GM21423 (cell line): ENCODE results near the gene ZP2.
"Not testable (repeated sequence)": the region's sequence is repeated elsewhere in the genome, so short reads cannot be mapped to it uniquely, and the experiment has no call there.

Source experiments
- ATAC-seq: cut with Tn5 transposase; IDR thresholded peaks from one replicate; pipeline ENCODE4 v1.9.1; 2021; ENCODE audit warnings: mild to moderate bottlenecking, moderate library complexity; ENCODE audit not compliant: unreplicated experiment

Gene ZP2

DNA sequence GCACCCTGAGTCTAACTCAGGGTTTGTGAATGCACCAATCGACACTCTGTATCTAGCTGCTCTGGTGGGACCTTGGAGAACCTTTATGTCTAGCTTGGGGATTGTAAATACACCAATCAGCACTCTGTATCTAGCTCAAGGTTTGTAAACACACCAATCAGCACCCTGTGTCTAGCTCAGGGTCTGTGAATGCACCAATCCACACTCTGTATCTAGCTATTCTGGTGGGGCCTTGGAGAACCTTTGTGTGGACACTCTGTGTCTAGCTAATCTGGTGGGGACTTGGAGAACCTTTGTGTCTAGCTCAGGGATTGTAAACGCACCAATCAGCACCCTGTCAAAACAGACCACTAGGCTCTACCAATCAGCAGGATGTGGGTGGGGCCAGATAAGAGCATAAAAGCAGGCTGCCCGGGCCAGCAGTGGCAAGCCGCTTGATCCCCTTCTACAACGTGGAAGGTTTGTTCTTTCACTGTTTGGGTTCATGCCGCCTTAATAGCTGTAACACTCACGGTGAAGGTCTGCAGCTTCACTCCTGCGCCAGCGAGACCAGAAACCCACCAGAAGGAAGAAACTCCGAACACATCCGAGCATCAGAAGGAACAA lies 58.1 kb downstream of the ZP2 start:
- not testable (repeated sequence) for ATAC-seq

- ATAC-seq = not testable (repeated sequence)
Observed at GRCh38 chr16:21152160-21153030, 59.0 kb downstream of the ZP2 start.

DNA sequence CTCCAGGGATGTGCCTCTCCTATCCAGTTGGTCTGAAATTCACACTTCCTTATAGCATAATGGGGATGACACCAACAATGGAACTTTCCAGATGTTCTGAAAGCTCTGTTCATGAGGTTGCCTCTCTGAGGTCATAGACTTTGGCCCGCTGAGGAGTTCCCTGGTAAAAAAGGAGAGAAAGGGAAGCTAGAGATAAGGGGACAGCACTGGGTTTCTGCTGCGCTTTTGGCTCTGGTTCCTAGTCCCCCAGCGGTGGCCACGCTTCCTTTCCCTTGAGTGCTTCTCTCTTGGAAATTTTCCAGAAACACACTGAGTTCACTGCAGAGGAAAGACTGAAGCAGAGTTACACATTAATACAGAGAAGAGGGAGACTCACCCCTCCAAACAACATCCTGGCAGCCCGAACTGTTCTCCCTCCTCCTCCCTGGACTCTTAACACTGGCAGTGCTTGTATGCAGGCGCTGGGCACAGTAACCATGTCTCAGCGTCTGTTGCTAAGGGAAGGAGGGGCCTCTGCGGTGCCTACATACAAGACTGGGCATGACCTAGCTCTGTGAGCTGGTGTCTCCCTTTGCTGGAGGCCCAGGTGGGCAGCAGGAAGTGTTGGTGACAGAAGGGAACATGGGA lies 60.9 kb downstream of the ZP2 start, which contains the start of gene DNAH3:
DNAH3 (minus strand) TSS at position 472 of the 627 bp plus-strand sequence. CDS start 527 bp downstream, outside the sequence.
- no peak for ATAC-seq
